ENCODE results near the gene TNRC6A. TPM values are rescaled to one million over a fixed set of nuclear protein-coding genes. Genes with fewer than 3 reads are reported as not detected.

Gene TNRC6A
- total RNA-seq, 1 donor from 2014 or later: 53.0 TPM

- Histone ChIP-seq H3K9me3 (no peaks in the 10 kb centered on the region), H3K4me3 (no peak overlapping the region), H3K36me3 (peaks cover 0 to 19% of the 10 kb centered on the region in 2 donors), H3K27me3 (no peaks in the 10 kb centered on the region), H3K4me1 (peaks cover 45% of the 10 kb centered on the region), H3K27ac (no peak overlapping the region)
- DNase-seq (ENCODE audit: extremely low spot score in 2 of 2): no peak
- intact Hi-C loops (cut with DNase I): no loop called here
- TF ChIP-seq POLR2A (IDR thresholded peaks at IDR 0.05) (no peak), POLR2AphosphoS5 (IDR thresholded peaks at IDR 0.05; ENCODE audit: insufficient read depth in 1 of 2, low read depth in 1 of 2) (no peak)
- TF ChIP-seq, protein P1, sequence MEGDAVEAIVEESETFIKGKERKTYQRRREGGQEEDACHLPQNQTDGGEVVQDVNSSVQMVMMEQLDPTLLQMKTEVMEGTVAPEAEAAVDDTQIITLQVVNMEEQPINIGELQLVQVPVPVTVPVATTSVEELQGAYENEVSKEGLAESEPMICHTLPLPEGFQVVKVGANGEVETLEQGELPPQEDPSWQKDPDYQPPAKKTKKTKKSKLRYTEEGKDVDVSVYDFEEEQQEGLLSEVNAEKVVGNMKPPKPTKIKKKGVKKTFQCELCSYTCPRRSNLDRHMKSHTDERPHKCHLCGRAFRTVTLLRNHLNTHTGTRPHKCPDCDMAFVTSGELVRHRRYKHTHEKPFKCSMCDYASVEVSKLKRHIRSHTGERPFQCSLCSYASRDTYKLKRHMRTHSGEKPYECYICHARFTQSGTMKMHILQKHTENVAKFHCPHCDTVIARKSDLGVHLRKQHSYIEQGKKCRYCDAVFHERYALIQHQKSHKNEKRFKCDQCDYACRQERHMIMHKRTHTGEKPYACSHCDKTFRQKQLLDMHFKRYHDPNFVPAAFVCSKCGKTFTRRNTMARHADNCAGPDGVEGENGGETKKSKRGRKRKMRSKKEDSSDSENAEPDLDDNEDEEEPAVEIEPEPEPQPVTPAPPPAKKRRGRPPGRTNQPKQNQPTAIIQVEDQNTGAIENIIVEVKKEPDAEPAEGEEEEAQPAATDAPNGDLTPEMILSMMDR (IDR thresholded peaks at IDR 0.05): no peak
These were observed 44.4 kb downstream of the TNRC6A start for GRCh38 chr16:24773771-24774427.

DNA sequence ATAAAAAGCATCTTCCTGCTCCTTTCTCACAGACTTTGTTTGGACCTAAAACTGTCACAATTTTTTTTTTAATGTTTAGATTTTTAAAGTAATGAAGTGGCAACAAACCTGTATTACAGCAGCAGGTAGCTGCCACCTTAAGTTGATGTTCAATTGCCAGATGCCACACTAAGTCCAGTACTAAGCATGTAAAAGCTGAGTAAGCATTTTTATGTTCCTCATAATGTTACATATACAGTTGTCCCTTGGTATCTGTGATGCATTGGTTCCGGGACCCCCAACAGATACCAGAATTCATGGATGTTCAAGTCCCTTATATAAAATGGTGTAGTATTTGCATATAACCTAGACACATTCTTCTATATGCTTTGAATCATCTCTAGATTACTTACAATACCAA is 45.1 kb downstream of the TNRC6A start:
- peaks cover 47% of the 10 kb centered on the region for H3K4me1 ChIP-seq
- DNase-seq (ENCODE audit: extremely low spot score in 2 of 2): no peak
- H3K27me3 ChIP-seq: no peaks in the 10 kb centered on the region
- H3K27ac ChIP-seq: no peak overlapping the region
- TF ChIP-seq POLR2A (IDR thresholded peaks at IDR 0.05) (no peak), POLR2AphosphoS5 (IDR thresholded peaks at IDR 0.05; ENCODE audit: insufficient read depth in 1 of 2, low read depth in 1 of 2) (no peak)
- TF ChIP-seq, protein P1 (IDR thresholded peaks at IDR 0.05): no peak
- peaks cover 2 to 22% of the 10 kb centered on the region in 2 donors for H3K36me3 ChIP-seq
- intact Hi-C loops (cut with DNase I): no loop called here
- H3K4me3 ChIP-seq: no peak overlapping the region
- no peaks in the 10 kb centered on the region for H3K9me3 ChIP-seq

GRCh38 chr16:24775455-24775854 is 46.0 kb downstream of the TNRC6A start:
- Histone ChIP-seq H3K36me3 (peaks cover 2 to 31% of the 10 kb centered on the region in 2 donors), H3K4me1 (peaks cover 50% of the 10 kb centered on the region), H3K27me3 (no peaks in the 10 kb centered on the region), H3K9me3 (no peaks in the 10 kb centered on the region), H3K4me3 (no peak overlapping the region), H3K27ac (peak overlapping the region; percentile 18)
- no peak for DNase-seq (ENCODE audit: extremely low spot score in 2 of 2)
- no peak for TF ChIP-seq POLR2AphosphoS5 (IDR thresholded peaks at IDR 0.05; ENCODE audit: insufficient read depth in 1 of 2, low read depth in 1 of 2)
- TF ChIP-seq, protein P1 (IDR thresholded peaks at IDR 0.05): no peak
- intact Hi-C loops (cut with DNase I): no loop called here

DNA sequence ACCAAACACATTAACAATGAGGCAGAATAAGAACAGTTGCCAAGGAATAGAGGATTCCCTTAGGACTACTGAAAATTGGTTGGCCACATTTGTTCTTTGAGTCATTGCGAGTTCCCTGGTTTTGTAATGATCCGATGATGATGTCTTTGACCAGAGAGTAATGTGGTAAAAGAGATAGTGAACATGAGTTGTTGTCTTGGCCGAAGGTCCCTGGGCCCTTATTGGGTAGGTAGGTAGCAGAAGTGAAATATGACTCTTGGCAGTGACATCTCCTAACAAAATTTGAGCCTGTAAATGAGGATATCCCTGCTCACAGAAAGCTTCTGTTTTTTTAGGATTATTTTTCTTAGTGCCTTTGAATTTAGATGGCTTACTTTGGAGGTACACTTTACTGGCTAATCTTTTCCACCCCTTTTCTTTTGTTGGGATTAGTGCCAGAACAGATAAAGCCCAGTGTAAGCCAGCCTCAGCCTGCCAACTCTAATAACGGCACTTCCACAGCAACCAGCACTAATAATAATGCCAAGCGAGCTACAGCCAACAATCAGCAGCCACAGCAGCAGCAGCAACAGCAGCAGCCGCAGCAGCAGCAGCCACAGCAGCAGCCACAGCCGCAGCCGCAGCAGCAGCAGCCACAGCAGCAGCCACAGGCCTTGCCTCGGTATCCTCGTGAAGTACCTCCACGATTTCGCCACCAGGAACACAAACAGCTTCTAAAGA is 47.2 kb downstream of the TNRC6A start:
- no peak overlapping the region for H3K4me3 ChIP-seq
- peaks cover 2 to 43% of the 10 kb centered on the region in 2 donors for H3K36me3 ChIP-seq
- no peak for TF ChIP-seq POLR2AphosphoS5 (IDR thresholded peaks at IDR 0.05; ENCODE audit: insufficient read depth in 1 of 2, low read depth in 1 of 2)
- TF ChIP-seq POLR2A (IDR thresholded peaks at IDR 0.05): no peak
- no peaks in the 10 kb centered on the region for H3K9me3 ChIP-seq
- peak overlapping the region; percentile 52 for H3K27ac ChIP-seq
- intact Hi-C loops (cut with DNase I): no loop called here
- peaks cover 48% of the 10 kb centered on the region for H3K4me1 ChIP-seq
- DNase-seq (ENCODE audit: extremely low spot score in 2 of 2): no peak
- H3K27me3 ChIP-seq: no peaks in the 10 kb centered on the region

- intact Hi-C loops (cut with DNase I): no loop called here
- no peak overlapping the region for H3K27ac ChIP-seq
- TF ChIP-seq POLR2A (IDR thresholded peaks at IDR 0.05): no peak
- TF ChIP-seq POLR2AphosphoS5 (IDR thresholded peaks at IDR 0.05; ENCODE audit: insufficient read depth in 1 of 2, low read depth in 1 of 2): no peak
- TF ChIP-seq, protein P1 (IDR thresholded peaks at IDR 0.05): no peak
- H3K36me3 ChIP-seq: peaks cover 2 to 58% of the 10 kb centered on the region in 2 donors
- H3K27me3 ChIP-seq: no peaks in the 10 kb centered on the region
- no peak for DNase-seq (ENCODE audit: extremely low spot score in 2 of 2)
- H3K4me1 ChIP-seq: peaks cover 39% of the 10 kb centered on the region
- H3K9me3 ChIP-seq: no peaks in the 10 kb centered on the region
- H3K4me3 ChIP-seq: no peak overlapping the region
These were observed 49.2 kb downstream of the TNRC6A start for GRCh38 chr16:24778671-24779070.
